HG02885 (cell line): Measurements from ENCODE around the gene EMC1.
"Not testable (repeated sequence)": the region's sequence is repeated elsewhere in the genome, so short reads cannot be mapped to it uniquely, and the experiment has no call there.

Experiments
- ATAC-seq: cut with Tn5 transposase; IDR thresholded peaks from one replicate; pipeline ENCODE4 v1.9.1; 2021; ENCODE audit warnings: mild to moderate bottlenecking; ENCODE audit not compliant: unreplicated experiment, poor library complexity

The EMC1 gene

DNA sequence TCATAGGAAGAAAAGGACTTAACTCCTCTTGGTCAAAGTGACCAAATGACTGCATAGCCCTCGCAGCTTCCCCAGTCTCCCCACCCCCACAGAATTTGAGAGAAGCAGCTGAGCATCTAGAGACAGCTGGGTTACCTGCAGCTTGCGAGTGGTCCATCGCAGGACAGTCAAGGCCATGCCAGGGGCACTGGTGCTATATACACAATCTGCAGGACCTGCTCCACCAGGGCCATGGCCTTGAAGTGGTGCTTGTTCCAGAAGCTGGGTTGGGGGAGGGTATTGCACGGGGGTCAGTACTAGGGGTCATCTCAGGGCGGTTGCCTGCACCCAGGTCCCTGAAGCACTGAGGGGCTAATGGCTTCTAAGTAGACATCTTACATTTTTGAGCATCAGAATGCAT lies 10.7 kb upstream of the EMC1 start:
- ATAC-seq: no peak

- ATAC-seq: no peak
Measured at GRCh38 chr1:19260211-19261138, 9.2 kb upstream of the EMC1 start.

- no peak for ATAC-seq
Measured at GRCh38 chr1:19258353-19258752, 7.0 kb upstream of the EMC1 start.

DNA sequence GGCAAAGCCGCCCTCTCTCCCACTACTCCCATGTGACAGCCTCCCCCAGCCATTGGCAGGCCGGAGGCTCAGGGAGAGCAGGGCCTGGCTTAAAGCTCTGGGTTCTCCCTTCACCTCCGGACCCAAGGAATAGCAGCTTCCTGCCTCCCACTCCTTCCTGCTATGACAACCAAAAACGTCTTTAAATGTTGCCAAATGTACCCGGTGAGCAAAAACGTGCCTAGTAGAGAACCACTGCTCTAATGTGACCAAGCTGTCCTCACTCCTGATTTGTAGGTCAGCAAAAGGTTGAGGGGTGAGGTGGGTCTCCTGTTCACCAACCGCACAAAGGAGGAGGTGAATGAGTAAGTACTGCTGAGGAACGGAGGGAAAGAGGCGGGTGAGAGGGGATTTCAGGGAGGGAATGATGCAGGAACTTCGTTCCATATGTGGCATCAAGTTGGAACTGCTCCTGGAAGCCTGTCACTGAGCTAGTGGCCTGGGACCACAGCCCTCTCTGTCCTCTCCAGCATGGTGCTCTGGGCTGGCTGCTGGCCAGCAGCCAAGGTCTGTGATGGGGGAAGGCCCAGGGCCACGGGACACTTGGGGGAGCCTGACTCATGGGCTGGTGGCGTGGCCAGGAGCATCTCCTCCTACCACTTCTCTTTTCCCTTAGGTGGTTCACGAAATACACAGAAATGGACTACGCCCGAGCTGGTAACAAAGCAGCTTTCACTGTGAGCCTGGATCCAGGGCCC lies 6.0 kb upstream of the EMC1 start:
- ATAC-seq: no peak

- not testable (repeated sequence) for ATAC-seq
Measured at GRCh38 chr1:19256301-19256700, 5.0 kb upstream of the EMC1 start.

DNA sequence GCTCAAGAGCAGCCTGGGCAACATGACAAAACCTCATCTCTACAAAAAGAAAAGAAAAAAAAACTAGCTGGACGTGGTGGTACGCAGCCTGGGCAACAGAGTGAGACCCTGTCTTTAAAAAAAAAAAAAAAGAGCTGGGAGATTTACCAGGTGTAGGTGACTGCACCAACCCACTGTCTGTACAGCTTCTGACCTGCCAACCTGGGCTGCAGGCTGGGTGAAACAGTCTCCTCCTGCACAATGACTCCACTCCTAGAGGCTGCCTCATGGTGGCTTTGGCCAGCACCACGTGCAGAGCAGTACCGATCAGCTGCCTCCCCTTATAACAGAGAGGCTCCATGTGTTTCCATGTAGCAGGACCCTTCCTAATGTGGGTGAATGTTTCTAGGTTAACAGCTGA lies 4.0 kb upstream of the EMC1 start:
- ATAC-seq: no peak

DNA sequence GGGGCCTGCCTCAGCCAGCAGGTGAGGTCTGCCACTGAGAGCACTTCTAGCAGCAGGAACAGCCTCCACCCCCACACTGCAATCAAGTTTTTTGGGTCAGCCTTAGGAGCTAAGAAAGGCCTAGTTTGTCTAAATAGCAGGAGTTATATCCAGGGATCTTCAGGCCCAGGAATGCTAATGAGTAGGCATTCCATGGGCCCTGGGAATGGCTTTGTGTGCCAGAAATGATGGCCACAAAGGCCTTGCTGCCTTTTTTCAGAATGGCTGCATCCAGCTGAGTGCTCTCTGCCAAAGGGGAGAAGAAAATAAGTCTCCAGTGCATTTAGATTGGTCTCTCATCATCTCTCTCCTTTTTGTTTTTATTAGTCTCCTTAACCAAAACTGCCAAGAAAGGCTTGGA lies 3.1 kb upstream of the EMC1 start:
- no peak for ATAC-seq

GRCh38 chr1:19250629-19251304 lies 557 bp downstream of the EMC1 start:
- no peak for ATAC-seq

DNA sequence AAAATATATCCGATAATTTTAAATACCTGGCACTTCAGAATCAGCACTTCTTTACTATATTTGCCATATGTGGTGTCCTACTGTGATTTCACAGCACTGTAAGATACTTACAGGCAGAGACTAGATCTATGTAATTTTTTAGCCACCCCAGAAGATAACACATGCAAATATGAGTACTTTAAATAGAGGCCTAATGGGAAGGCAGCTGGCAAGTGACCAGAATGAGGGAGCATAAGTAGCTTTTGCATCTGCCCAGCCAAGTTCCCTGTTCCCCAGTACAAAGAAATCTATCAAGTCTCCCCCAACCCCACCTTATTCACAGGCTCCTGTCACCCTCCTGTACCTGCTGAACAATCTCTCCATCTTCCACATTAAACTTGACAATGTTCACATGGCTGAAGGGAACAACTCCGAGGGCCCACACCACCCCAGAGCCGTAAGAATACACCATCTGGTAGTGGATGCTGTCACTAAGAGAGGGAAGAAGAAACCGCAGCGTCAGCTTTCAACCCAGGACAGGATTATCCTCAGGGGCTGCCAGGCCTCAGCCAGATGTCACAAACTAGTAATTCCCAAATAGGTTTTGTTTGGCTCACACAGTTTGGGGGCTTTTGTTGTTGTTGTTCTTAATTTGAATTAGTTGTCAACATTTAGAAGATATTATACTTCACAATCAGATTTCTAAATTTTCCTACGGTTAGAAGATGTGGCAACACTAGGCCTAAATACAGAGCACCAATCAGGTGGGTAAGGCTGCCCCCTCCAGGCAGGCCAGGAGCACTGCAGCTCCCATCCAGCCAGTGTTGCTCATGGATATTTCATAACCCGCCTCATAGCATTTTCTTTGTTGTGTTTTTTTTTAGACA lies 10.4 kb downstream of the EMC1 start:
- no peak for ATAC-seq

- no peak for ATAC-seq
Measured at GRCh38 chr1:19239876-19240275, 11.4 kb downstream of the EMC1 start.

DNA sequence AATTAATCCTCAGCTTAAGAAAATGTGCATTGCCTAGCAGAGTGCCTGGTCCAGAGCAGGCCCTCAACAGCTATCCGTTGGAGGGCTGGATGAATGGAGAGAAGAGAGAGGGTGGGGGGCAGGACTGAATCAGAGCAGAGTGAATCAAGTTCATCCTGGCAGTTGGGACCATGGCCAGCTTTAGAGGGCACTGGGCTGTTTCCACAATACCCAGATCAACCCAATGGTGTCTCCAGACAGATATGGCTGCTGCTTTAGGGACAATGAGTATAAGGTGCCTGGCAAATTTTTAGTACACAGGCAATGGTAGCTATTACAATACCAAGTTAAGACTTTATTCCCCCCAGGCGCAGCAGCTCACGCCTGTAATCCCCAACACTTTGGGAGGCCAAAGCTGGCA lies 17.1 kb downstream of the EMC1 start:
- no peak for ATAC-seq

DNA sequence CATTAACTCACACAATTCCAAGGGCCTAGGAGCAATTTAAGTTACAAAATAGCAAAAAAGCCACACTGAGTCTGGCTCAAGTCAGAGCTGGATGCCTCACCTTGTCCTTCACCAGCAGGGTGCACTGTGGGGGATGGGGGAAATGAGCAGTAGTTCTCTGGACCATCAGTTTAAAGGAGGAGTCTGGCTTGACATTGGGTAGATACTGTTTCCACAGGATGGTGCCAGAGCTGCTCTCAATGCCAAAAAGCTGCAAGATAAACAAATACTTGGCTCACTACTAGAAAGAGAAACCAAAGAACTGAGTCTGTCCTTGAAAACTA lies 18.8 kb downstream of the EMC1 start:
- no peak for ATAC-seq

DNA sequence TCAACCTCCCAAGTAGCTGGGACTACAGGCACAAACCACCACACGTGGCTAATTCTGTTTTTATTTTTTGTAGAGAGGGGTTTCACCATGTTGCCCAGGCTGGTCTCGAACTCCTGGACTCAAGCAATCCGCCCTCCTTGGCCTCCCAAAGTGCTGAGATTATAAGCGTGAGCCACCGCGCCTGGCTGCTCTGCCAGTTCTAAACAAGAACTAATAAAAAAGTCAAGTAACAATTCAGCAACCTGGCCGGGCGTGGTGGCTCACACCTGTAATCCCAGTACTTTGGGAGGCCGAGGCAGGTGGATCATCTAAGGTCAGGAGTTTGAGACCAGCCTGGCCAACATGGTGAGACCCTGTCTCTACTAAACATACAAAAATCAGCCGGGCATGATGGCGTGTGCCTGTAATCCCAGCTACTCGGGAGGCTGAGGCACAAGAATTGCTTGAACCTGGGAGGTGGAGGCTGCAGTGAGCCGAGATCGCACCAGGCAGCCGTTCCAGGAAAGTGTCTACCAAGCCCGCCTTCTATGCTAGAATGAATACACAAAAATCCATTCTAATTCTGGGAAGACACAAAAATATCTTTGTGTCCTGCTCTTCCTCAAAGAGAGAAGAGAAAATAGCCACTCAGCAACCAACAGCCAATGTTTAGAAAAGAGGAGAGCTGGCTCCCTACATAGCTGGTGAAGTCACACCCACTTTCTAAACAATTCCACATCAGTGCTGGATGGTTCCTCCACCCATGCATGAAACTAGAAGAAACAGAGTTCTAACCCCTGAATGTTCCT lies 19.4 kb downstream of the EMC1 start:
- ATAC-seq: not testable (repeated sequence)

DNA sequence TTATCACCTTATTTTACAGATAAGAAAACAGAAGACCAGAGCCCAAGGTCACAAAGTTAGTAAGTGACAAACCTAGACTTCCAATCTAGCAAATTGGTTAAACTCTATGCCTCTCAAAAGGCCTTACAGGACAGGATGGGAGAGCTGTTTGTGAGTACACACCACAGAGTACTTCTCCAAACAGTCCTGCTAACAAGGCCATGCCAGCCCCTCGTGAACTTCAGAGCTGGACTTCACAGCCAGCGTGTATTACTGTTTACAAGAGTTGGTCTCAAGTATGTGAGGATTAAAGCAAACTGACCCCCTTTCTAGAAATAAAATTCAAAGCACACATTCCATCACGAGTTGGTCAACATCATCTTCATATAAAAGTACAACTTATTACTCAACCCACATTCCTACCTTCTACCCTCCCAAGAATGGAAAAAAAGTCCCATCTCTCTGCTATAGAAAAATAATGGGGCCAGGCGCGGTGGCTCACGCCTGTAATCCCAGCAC lies 21.4 kb downstream of the EMC1 start:
- no peak for ATAC-seq

DNA sequence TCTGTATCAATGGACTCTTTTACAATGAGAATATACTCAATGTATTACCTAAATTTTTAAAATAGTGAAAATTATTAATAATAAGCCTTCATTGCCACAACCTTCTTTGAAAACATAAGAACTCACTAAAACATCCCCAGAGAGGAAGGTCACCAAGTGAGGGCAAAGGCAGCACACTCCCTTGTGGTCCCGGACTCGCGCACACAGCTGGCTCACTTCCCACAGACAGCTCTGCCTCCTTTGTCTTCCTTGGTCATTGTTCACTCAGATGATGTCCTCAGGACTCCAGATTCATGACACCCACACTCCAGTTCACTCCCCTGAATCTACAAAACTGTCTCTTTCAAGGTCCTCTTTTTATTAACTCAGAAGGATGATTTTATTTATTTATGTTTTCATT lies 22.1 kb downstream of the EMC1 start:
- ATAC-seq: no peak

DNA sequence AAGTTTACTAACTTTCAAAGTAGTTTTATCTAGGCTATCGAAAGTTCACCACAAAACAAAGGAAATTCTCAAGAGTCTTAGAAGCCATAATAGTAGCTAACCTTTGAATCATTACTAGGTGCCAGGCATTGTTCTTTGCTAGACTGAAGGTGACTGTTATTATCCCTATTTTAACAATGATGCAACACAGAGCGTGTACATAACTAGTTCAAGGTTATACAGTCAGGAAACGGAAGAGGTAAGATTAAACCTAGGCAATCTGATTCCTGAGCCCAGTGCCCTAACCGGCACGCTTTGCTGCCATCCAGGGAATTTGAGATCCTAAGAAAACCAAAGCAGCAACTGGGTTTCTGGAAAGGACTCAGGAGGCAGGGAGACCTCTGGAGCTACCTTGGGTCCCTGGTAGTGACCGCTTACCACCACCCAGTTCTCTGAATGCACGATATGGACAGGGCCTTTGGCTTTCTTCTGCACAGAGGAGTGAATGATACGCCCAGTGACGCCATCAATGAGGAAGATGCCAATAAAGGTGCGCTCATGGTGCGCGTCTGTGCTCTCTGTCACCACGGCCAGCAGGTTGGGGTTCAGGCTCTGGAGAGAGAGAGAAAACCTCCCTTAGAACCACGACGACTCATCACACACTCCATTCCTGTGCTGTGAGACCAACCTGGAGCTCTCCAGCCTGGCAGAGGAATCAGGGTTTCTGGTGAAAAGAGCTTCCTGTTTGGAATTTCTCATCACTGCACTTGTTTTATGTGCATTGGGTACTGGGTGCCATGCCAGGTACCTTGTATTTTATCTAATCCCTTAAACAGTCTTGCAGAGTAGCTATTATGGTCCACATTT lies 28.1 kb downstream of the EMC1 start:
- no peak for ATAC-seq

- ATAC-seq: no peak
Measured at GRCh38 chr1:19222573-19222972, 28.8 kb downstream of the EMC1 start.

GRCh38 chr1:19220991-19221390 lies 30.3 kb downstream of the EMC1 start:
- ATAC-seq: no peak
